Neutrophil (primary cell): Measurements from ENCODE around the gene STAP2.
A peak's percentile ranks its signal among the peaks of the same experiment; 100 is the strongest.

ENCODE experiments used
- H3K27ac ChIP-seq: fragments of 200-600 bp; sonication (generic); 2 replicates; pipeline ENCODE4 v1.5.1; 2016; ENCODE audit warnings: mild to moderate bottlenecking, moderate library complexity
- H3K27me3 ChIP-seq: fragments of 200-600 bp; sonication (generic); 2 replicates; pipeline ENCODE4 v1.6.0; 2016; ENCODE audit warnings: mild to moderate bottlenecking
- H3K36me3 ChIP-seq: fragments of 200-600 bp; sonication (generic); 2 replicates; pipeline ENCODE4 v1.5.1; 2017
- H3K4me1 ChIP-seq, 2 experiments: fragments of 200-600 bp in 1 of 2; sonication (generic) in 1 of 2; 1 replicate in 1 of 2; 2 replicates in 1 of 2; pipeline versions ENCODE4 v1.5.1 to v1.6.1; 2013 to 2016; ENCODE audit warnings: low read depth in 1 of 2, low read length in 1 of 2, mild to moderate bottlenecking in 1 of 2, moderate library complexity in 1 of 2; ENCODE audit not compliant: control insufficient read depth in 1 of 2, insufficient read depth in 1 of 2
- H3K4me3 ChIP-seq, 2 experiments: fragments of 200-600 bp in 1 of 2; sonication (generic) in 1 of 2; 1 replicate in 1 of 2; 2 replicates in 1 of 2; pipeline ENCODE4 v1.5.1; 2013 to 2016; ENCODE audit warnings: low read depth in 1 of 2, low read length in 1 of 2, mild to moderate bottlenecking in 1 of 2, moderate library complexity in 1 of 2
- H3K9me3 ChIP-seq: fragments of 200-600 bp; sonication (generic); 2 replicates; pipeline ENCODE4 v1.5.1; 2016
- TF ChIP-seq, protein P1 (sequence below): fragments of 200-600 bp; sonication (generic); IDR thresholded peaks from 2 replicates; pipeline ENCODE4 v1.5.1; 2016; ENCODE audit warnings: antibody characterized with exemption

The STAP2 gene

DNA sequence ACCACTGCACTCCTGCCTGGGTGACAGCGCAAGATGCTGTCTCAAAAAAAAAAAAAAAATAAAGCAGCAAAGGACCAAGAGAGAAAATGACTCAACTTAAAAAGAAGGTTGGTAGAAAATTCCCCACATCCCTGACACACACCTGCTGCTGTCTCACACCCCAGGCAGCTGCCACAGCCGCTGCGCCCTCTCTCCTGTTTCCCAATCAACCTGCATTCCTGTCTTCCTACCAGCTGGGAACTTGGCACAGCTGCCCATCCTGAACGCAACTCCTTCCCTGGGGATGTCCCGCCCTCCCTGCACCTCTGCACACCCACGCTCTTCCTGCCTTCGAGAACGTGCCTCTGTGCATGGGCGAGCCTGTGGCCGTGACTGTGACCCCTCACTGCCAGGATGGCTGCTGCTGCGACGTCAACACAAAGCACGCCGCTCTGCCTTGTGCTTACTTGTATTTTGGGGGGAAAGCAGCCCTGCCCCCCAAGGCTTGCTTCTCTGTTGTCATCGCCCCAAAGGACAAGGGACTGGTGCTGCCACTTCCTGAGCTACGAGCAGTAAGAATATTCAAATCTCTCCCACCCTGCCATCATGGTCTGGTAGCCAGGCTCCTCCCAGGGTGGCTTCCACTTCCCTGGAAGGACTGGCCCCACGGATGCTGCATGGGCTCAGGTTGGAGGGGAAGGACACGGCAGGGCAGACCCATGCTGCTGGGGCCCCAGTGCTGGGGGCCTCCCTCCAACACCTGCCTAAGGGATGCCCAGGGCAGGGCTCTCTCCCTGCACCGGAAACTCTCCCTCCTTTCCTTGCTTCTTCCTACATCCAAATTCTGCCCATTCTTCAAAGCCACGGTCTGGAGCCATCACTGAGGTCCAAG is 41.0 kb upstream of the STAP2 start:
- Histone ChIP-seq H3K4me3 (peak overlapping the region; percentile 31 to 40), H3K27me3 (no peaks in the 10 kb centered on the region), H3K27ac (peak overlapping the region; percentile 66), H3K9me3 (no peaks in the 10 kb centered on the region), H3K4me1 (peaks cover 50 to 55% of the 10 kb centered on the region in 2 experiments), H3K36me3 (peaks cover 25% of the 10 kb centered on the region)
- TF ChIP-seq, protein P1, sequence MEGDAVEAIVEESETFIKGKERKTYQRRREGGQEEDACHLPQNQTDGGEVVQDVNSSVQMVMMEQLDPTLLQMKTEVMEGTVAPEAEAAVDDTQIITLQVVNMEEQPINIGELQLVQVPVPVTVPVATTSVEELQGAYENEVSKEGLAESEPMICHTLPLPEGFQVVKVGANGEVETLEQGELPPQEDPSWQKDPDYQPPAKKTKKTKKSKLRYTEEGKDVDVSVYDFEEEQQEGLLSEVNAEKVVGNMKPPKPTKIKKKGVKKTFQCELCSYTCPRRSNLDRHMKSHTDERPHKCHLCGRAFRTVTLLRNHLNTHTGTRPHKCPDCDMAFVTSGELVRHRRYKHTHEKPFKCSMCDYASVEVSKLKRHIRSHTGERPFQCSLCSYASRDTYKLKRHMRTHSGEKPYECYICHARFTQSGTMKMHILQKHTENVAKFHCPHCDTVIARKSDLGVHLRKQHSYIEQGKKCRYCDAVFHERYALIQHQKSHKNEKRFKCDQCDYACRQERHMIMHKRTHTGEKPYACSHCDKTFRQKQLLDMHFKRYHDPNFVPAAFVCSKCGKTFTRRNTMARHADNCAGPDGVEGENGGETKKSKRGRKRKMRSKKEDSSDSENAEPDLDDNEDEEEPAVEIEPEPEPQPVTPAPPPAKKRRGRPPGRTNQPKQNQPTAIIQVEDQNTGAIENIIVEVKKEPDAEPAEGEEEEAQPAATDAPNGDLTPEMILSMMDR = no peak

DNA sequence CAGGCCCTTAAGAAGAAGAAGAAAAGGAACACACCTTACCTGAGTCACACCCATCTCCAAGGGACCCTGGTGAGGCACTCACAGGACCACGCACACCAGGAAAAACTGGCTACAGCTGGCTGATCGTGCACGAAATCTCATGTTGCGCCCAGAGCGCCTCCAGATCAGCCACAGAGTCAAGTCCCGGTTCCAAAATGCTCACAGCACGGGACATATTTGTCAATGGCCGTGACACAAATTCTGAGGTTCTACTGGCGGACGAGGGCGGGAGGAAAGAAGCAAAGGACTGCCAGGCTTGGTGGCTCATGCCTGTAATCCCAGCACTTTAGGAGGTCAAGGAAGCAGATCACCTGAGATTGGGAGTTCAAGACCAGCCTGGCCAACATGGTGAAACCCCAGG is 40.3 kb upstream of the STAP2 start:
- H3K36me3 ChIP-seq = peaks cover 17% of the 10 kb centered on the region
- no peak overlapping the region for H3K4me3 ChIP-seq
- no peaks in the 10 kb centered on the region for H3K27me3 ChIP-seq
- no peaks in the 10 kb centered on the region for H3K9me3 ChIP-seq
- H3K4me1 ChIP-seq = peaks cover 58 to 62% of the 10 kb centered on the region in 2 experiments
- TF ChIP-seq, protein P1 = no peak
- H3K27ac ChIP-seq = no peak overlapping the region

DNA sequence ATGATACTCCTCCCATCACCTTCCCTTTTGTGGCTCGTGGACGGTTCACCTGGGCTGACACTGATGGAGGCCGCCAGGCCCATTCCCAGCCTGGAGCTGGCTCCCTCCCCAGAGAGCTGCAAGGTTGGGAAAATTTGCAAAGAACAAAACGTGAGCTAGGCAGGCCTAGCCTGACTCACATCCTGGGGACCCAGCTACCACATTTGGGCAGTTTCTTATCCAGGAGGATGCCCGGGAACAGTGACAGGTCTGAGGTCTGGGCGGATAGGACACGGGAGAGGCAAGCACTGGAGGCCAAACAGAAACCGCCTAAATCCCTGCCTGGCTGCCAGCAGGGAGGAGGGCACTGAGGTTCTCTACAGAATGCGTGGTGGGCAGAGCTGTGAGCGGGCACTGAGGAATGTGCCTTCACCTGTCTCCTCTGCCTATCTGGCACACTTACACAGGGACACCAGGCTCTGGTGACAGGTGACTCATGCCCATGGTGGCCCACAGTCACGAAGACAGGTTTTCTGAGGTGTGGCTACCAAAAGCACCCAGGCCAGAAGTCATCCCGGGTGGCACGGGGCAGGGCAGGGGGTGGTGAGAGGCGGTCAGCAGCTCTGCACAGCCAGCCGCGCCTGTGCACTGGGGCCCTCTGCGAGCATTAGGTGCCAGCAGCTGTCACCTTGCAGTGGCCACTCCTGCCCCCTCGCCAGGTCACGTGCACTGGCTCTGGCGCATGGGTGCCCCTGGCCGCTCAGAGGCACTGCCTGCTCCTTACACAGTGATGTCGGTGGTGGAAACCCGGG is 38.6 kb upstream of the STAP2 start:
- Histone ChIP-seq H3K4me1 (peaks cover 65 to 67% of the 10 kb centered on the region in 2 experiments), H3K36me3 (peaks cover 11% of the 10 kb centered on the region), H3K27ac (peak overlapping the region; percentile 88), H3K9me3 (no peaks in the 10 kb centered on the region), H3K4me3 (no peak overlapping the region), H3K27me3 (no peaks in the 10 kb centered on the region)
- TF ChIP-seq, protein P1 = no peak

DNA sequence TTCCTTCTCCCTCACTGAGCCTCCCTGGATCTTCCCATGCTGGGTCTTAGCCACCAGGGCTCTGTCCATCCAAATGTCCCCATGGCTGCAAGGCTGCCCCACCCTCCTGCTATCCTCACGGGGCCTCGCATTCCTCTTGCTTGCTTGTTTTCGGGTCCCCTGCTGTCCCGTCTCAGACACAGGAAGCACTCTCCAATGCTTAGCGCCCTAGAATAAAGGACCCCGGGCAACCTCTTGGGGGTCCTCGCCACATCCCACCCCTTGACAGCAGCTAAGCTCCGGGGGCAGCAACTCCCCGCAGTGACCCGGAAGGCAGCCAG is 38.0 kb upstream of the STAP2 start:
- H3K4me3 ChIP-seq = no peak overlapping the region
- peaks cover 11% of the 10 kb centered on the region for H3K36me3 ChIP-seq
- TF ChIP-seq, protein P1 = no peak
- no peaks in the 10 kb centered on the region for H3K9me3 ChIP-seq
- H3K27me3 ChIP-seq = no peaks in the 10 kb centered on the region
- peaks cover 67 to 69% of the 10 kb centered on the region in 2 experiments for H3K4me1 ChIP-seq
- H3K27ac ChIP-seq = peak overlapping the region; percentile 88

DNA sequence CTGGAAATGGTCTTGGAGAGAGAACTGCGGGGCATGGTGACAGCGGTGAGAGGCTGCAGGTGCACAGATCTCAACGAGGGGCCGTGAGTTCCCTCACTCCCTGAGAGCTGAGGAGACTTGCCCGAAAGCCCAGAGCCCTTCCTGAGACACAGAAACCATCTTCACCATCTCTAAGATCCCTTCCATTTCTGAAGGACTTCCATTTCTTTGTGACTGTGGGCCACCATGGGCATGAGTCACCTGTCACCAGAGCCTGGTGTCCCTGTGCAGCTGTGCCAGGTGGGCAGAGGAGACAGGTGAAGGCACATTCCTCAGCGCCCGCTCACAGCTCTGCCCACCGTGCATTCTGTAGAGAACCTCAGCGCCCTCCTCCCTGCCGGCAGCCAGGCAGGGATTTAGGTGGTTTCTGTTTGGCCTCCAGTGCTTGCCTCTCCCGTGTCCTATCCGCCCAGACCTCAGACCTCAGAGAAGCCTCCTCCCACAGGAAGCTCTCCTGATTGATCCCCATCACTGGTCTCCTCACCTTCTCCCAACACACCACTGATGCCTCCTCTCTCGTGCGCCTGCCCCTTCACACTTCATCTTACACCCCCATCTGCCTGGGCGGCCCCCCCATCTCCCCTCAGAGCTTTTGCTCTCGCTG is 37.5 kb upstream of the STAP2 start:
- no peaks in the 10 kb centered on the region for H3K27me3 ChIP-seq
- TF ChIP-seq, protein P1 = no peak
- peaks cover 69 to 72% of the 10 kb centered on the region in 2 experiments for H3K4me1 ChIP-seq
- H3K27ac ChIP-seq = peak overlapping the region; percentile 88
- peaks cover 11% of the 10 kb centered on the region for H3K36me3 ChIP-seq
- H3K9me3 ChIP-seq = no peaks in the 10 kb centered on the region
- no peak overlapping the region for H3K4me3 ChIP-seq
